Breast epithelium (tissue), 4 donors: ENCODE measurements around the gene SHLD2. TPM values are rescaled to one million over a fixed set of nuclear protein-coding genes. Genes with fewer than 3 reads are reported as not detected.
"Not testable (repeated sequence)": the region's sequence is repeated elsewhere in the genome, so short reads cannot be mapped to it uniquely, and the experiment has no call there.

Source experiments
- DNase-seq, 2 donors: peaks; one replicate each; pipeline ENCODE4 v3.0.0-alpha.2; 2019; ENCODE audit warnings: low spot score in 2 of 2
- H3K27ac ChIP-seq, 2 donors: fragments of 200-600 bp; sonication (generic) in 1 of 2; one replicate each; pipeline ENCODE4 v1.5.1; 2016 to 2019; ENCODE audit warnings: mild to moderate bottlenecking in 1 of 2
- H3K27me3 ChIP-seq, 2 donors: fragments of 200-600 bp; sonication (generic) in 1 of 2; one replicate each; pipeline versions ENCODE4 v1.5.1 to v1.6.0; 2017 to 2019; ENCODE audit warnings: control low read depth in 1 of 2, mild to moderate bottlenecking in 1 of 2
- H3K36me3 ChIP-seq: fragments of 200-600 bp; one replicate; pipeline ENCODE4 v1.5.1; 2019
- H3K4me1 ChIP-seq, 2 donors: fragments of 200-600 bp; sonication (generic); one replicate each; pipeline ENCODE4 v1.5.1; 2016 to 2019; ENCODE audit warnings: control low read depth in 1 of 2
- H3K4me3 ChIP-seq, 3 donors: fragments of 200-600 bp; sonication (generic); 1 replicate in 2 of 3; 2 replicates in 1 of 3; pipeline ENCODE4 v1.5.1; 2016 to 2019; ENCODE audit warnings: mild to moderate bottlenecking in 3 of 3, moderate library complexity in 2 of 3
- H3K9me3 ChIP-seq, 2 donors: fragments of 200-600 bp; sonication (generic) in 1 of 2; one replicate each; pipeline ENCODE4 v1.5.1; 2016 to 2019; ENCODE audit warnings: control low read depth in 1 of 2
- intact Hi-C: fragments of 100-400 bp; cut with DNase I; formaldehyde crosslinking; loops from one replicate; pipeline ENCODE4 v1.15.1; 2023; ENCODE audit warnings: low total_unique reads
- total RNA-seq, 3 donors: library from RNA; depleted of rRNA; stranded (reverse); fragments of >200 nt; gene quantifications; one replicate each; pipeline ENCODE4 v1.1.0, GENCODE V29; 2016

SHLD2 gene
- total RNA-seq, 3 donors from 2014 or later = 35.1 to 36.7 (median 35.7) TPM

GRCh38 chr10:87228247-87228646 is 133.2 kb downstream of the SHLD2 start:
- H3K27ac ChIP-seq, intact Hi-C loops, H3K4me3 ChIP-seq, H3K9me3 ChIP-seq, H3K4me1 ChIP-seq, H3K36me3 ChIP-seq, H3K27me3 ChIP-seq, DNase-seq: not testable (repeated sequence)

- intact Hi-C loops, H3K9me3 ChIP-seq, H3K27ac ChIP-seq, H3K27me3 ChIP-seq, H3K4me1 ChIP-seq, H3K4me3 ChIP-seq, H3K36me3 ChIP-seq, DNase-seq: not testable (repeated sequence)
These were observed 134.2 kb downstream of the SHLD2 start for GRCh38 chr10:87229211-87229610.

- intact Hi-C loops, H3K27me3 ChIP-seq, H3K9me3 ChIP-seq, H3K36me3 ChIP-seq, DNase-seq, H3K27ac ChIP-seq, H3K4me1 ChIP-seq, H3K4me3 ChIP-seq: not testable (repeated sequence)
These were observed 139.8 kb downstream of the SHLD2 start for GRCh38 chr10:87234854-87235253.

GRCh38 chr10:87237244-87237643 is 142.2 kb downstream of the SHLD2 start:
- intact Hi-C loops, H3K4me1 ChIP-seq: not testable (repeated sequence)

GRCh38 chr10:87239346-87239808 is 144.4 kb downstream of the SHLD2 start:
- H3K4me3 ChIP-seq, H3K27ac ChIP-seq, intact Hi-C loops, H3K27me3 ChIP-seq, H3K36me3 ChIP-seq, H3K4me1 ChIP-seq, DNase-seq, H3K9me3 ChIP-seq: not testable (repeated sequence)

More at GRCh38 chr10:87237244-87237643, 142.2 kb downstream of the SHLD2 start:
- H3K27me3 ChIP-seq, H3K36me3 ChIP-seq, H3K4me3 ChIP-seq, DNase-seq, H3K9me3 ChIP-seq, H3K27ac ChIP-seq: not testable (repeated sequence)

Other genes starting within 250 kb of the SHLD2 start
- 10 to 100 TPM; 23.0 to 60.3 (median 32.6) TPM for gene MMRN2, start 137.6 kb upstream of the SHLD2 start, total RNA-seq
- gene SNCG, start 136.6 kb upstream of the SHLD2 start, total RNA-seq = 100 to 1,000 TPM in 1 of 3 donors, 10 to 100 TPM in 2; 52.1 to 255 (median 53.7) TPM
- 1,000 to 10,000 TPM in 1 of 3 donors, 100 to 1,000 TPM in 2; 204 to 1,074 (median 288) TPM for gene ADIRF, start 126.7 kb upstream of the SHLD2 start, total RNA-seq
- not detected for gene FAM25A, start 74.9 kb upstream of the SHLD2 start, total RNA-seq
- 100 to 1,000 TPM; 171 to 210 (median 174) TPM for gene GLUD1, start 363 bp upstream of the SHLD2 start, total RNA-seq
- 1 to 10 TPM in 2 of 3 donors, under 1 TPM in 1; 0.98 to 2.9 (median 1.3) TPM for gene NUTM2A, start 130.2 kb downstream of the SHLD2 start, total RNA-seq